HG03432 (cell line): ENCODE measurements around the gene MEFV.
"Not testable (repeated sequence)": the region's sequence is repeated elsewhere in the genome, so short reads cannot be mapped to it uniquely, and the experiment has no call there.

ENCODE experiments used
- ATAC-seq: cut with Tn5 transposase; IDR thresholded peaks from one replicate; pipeline ENCODE4 v1.9.1; 2021; ENCODE audit warnings: mild to moderate bottlenecking, moderate library complexity; ENCODE audit not compliant: unreplicated experiment

Gene MEFV, protein sequence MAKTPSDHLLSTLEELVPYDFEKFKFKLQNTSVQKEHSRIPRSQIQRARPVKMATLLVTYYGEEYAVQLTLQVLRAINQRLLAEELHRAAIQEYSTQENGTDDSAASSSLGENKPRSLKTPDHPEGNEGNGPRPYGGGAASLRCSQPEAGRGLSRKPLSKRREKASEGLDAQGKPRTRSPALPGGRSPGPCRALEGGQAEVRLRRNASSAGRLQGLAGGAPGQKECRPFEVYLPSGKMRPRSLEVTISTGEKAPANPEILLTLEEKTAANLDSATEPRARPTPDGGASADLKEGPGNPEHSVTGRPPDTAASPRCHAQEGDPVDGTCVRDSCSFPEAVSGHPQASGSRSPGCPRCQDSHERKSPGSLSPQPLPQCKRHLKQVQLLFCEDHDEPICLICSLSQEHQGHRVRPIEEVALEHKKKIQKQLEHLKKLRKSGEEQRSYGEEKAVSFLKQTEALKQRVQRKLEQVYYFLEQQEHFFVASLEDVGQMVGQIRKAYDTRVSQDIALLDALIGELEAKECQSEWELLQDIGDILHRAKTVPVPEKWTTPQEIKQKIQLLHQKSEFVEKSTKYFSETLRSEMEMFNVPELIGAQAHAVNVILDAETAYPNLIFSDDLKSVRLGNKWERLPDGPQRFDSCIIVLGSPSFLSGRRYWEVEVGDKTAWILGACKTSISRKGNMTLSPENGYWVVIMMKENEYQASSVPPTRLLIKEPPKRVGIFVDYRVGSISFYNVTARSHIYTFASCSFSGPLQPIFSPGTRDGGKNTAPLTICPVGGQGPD

DNA sequence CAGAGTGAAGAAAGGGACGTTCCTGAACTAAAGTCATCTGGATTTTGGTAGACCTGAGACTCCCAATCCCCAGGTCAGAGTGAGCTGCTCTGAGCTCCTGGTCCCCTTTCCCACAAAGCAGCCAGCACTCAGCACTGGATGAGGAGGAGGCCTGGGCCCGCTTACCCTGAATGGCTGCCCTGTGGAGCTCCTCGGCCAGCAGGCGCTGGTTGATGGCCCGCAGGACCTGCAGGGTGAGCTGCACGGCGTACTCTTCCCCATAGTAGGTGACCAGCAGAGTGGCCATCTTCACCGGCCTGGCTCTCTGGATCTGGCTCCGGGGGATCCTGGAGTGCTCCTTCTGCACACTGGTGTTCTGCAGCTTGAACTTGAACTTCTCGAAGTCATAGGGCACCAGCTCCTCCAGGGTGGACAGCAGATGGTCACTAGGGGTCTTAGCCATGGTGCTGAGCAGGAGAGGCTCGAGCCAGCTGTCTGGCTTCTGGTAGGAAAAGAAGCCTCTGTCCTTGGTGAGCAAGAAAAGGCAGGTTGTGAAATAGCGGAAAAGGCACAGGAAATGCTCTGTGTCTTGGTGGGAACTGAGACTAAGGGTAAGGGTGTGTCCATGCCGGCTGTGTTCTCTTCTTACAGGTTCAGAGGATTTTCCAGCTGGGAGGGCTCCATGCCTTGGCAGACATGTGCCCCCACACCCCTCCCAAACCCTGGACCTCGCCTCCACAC is at the start of gene MEFV:
Gene MEFV (minus strand): TSS at position 488 of the 720 bp plus-strand sequence. CDS start 46 bp downstream, at position 442.
- ATAC-seq, result no peak

DNA sequence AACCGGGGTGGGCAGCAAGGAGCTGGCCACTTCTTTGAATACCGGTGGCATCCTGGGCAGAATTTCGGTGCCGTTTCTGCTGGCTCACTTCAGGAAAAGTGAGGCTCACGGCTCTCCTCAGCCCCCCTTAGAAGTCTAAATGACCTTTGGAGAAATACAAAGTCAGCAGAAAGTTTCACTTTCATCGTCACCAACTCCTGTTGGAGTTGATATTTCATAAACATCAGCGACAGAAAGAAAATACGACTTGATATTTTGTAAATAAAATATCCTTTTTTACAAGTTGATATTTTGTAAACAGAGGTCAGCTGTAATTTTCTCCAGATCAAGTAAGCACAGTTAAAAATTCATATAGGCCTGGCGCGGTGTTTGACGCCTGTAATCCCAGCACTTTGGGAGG is 49.6 kb upstream of the MEFV start:
- ATAC-seq, result no peak

DNA sequence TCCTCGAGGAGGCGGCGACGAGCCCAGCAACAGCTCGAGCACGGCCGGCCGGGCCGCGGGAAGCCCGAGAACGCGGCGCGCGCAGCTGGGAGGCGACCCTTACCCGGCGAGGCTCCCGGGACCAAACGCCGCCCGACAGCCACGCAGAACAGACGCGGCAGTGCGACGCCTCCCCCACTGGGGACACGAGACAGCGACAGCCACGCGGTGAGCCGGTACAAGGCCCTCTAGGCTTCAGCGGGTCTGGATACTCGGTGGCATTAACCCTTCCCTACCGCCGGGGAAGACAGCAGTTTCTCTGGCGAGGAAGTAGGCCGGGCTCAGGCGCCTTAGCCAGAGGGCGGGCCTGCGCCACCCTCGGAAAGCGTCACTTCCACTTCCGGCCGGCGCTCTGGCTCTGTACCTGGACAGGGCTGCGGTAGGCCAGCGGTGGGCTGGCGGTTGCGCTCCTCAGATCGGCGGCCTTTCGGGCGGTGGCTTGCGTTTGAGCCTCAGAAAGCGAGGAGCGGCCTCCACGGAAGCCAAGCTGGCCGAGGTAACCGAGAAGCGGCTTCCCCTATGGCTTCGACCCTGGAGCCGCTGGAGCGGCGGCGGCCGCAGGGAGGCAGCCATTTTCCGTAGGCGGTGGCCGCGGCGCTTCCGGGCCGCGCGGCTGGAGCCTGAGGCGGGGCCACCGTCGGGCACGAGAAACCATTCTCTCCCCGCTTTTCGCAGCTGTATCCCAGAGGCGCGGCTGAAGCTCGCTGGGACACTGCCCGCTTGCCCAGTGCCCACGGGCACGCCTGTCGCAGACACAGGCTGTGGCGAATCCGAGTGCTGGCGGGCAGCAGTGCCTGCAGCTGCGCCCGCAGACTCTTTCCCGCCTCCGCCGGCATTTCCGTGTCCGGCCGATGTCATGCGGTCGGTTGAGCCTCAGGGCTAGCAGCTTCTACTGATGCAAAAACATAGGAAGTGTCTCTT is 49.0 kb upstream of the MEFV start, which contains the start of the genes TIGD7 and ZNF75A:
Gene TIGD7 (minus strand): TSS at position 322 of the 960 bp plus-strand sequence. CDS start 4,816 bp downstream, outside the sequence.
Gene ZNF75A (plus strand): TSS at position 389 of the 960 bp plus-strand sequence. CDS start 2,932 bp downstream, outside the sequence.
- ATAC-seq, result peak; percentile 95

DNA sequence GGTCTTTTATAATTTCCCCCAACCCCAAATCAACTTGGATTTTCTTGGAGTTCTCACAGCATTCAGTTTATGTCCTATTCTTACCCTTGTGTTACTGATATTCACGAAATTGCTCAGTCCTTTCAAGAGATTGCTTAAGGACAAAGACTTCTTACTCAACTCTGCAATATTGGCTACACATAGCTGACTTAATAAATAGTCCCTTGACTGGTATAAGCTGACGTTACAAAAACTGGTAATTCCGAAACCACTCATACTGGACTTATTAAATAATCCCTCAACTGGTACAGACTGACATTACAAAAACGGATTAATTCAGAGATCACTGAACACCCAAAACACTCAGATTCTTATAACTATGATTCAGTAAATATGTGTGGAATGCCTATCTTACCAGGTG is 47.9 kb upstream of the MEFV start:
- ATAC-seq, result no peak

DNA sequence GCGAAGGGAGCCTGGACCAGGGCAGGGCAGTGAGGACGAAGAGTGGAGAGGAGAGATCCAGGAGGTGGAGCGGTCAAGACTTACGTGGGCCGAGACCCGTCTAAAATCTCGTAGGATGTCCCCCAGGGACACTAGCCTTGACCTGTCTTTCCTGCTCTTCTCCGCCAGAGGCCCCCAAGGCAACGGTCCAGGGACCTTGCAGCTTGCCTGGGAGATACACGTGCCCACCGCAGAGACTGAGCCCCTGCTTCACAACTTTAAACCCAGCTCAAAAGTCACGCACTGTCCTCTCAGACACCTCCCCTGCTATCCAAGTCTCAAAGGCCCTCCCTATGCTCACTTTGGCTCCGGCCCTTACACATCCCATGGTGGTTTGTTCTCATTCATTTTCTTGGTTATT is 39.4 kb upstream of the MEFV start:
- ATAC-seq, result no peak

DNA sequence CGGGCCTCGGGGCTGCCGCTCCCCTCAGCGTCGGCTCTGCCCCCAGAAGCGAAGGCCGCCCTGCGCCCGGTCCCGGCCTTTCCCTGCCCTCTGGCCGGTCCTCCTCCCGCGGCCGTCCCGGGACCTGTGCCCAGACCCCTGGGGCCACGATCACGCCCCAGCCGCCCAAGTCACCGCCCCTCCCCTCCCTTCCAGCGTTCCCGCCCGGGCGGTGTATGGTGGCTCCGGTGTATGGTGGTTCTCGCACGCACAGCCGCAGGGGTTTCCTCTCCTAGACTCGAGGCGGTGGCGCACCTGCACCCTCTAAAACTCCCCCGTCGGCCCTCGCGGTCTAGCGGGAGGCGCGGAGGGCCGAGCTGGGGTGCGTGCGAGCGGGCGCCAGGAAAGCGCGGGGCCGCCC is 38.8 kb upstream of the MEFV start:
- ATAC-seq, result no peak

DNA sequence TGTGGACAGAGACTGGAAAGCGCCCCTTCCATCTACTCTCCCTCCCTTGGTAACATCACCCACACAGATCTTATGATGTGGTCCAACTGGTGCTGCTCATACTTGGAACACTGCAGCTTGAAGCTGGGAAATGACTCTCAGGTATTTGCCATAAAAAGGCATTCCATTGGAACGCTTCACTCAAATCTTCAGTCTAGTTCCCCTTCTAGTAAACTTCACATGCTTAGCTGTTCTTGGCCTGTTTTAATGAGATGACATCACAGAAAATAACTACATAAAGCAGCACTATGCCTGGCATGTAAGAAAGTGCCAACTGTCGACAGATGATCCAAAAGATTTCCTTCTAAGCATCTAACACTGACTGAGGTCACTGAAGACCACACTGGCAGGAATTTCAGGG is 36.2 kb upstream of the MEFV start:
- ATAC-seq, result no peak

DNA sequence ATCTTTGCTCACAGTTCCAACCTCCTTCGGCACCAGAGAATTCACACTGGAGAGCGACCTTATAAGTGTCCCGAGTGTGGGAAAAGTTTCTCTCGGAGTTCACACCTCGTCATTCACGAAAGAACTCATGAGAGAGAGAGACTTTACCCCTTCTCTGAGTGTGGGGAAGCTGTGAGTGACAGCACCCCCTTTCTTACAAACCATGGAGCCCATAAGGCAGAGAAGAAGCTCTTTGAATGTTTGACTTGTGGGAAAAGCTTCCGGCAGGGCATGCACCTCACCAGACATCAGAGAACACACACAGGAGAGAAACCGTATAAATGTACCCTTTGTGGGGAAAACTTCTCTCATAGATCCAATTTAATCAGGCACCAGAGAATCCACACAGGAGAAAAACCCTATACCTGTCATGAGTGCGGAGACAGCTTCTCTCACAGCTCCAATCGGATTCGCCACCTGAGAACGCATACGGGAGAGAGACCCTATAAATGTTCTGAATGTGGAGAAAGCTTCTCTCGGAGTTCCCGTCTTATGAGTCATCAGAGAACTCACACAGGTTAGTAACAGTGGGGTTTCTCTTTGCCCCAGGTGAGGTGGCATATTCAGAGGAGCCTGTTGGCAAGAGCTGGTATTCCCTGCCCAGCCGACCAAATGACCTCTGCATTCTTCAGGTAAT is 33.7 kb upstream of the MEFV start:
- no peak for ATAC-seq

DNA sequence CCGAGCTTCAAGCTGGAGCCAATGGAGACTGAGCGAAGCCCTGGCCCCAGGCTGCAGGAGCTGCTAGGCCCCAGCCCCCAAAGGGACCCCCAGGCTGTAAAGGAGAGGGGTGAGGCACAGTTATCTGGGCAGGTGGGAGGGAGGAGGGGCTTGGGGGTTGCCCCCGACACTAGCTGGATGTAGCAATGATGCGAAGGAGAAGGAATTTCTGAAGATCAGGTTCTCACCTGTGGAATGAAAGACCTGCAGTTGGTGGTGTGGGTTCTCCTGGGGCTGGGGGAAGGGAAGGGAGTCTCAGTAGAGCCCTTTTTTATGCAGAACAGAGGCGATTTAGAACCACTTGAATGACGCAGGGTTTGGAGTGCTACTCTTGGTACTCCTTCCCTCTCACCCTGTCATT is 28.7 kb upstream of the MEFV start:
- ATAC-seq, result no peak

DNA sequence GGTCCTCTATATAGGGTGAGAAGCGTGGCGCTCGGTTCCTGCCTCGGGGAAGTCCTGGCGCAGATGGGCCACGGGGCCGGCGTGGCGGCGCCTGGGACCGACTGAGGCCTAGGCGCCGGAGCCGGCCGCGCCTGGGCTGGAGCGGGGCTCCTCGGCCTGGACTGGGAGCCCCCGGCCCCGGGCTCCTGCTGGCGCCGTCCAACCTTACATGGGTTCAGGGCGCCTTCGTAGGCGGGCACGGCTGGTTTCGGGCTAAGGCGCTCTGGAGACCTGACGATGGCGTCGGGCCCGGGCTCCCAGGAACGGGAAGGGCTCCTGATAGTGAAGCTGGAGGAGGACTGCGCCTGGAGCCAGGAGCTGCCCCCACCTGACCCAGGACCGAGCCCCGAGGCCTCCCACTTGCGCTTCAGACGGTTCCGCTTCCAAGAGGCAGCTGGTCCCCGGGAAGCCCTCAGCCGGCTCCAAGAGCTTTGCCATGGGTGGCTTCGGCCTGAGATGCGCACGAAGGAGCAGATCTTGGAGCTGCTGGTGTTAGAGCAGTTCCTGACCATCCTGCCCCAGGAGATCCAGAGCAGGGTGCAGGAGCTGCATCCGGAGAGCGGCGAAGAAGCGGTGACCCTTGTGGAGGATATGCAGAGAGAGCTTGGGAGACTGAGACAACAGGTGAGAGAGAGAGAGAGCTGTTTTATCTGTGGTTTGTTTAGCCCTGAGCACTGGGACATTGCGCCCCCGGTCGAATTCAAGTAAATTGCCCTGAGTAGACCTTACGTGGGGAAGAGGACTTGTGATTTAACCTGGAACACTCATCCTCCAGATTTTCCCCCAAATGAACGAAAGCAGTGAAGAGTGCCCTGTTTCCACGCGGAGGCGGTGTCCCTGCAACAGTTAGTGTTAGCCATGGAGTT is 27.4 kb upstream of the MEFV start:
- ATAC-seq, result no peak

DNA sequence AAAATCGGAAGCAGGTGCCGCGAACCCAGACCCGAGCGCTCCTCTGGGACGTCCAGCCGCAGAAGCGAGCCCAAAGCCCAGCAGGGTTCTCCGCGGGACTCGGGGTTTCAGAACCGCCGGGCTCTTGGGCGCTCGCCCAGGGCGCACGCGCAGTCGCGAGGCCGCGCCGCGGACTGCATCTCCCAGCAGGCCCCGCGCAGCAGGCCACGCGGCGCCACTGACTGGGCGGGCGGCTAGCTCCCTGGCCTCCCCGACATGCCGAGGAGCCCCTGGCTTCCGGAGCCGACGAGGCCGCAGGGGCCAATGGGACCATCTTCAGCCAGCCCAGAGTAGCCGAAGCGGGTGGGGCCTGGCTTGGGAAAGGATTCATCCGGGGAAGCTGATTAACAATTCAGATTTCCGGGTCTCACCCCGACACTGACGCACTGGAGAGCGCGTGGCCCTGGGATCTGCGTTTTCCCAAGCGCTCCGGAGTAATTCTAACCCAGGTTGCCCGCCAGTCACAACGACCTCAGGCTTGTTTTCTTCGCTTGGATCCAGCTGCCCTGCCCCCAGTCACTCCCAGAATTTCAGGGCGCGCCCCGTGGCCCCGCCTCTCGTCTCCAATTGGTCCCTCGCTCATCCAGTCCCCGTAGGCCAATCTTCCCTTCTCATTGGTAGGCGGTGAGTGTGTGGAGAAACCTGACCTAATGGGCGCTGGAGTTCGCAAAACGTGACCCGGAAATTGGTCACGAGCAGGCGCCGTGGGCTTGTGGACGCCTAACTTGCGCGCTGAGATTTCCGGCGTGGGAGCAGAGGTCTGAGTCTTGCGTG is 26.5 kb upstream of the MEFV start, which contains the start of gene ZNF263:
Gene ZNF263 (plus strand): TSS at position 762 of the 813 bp plus-strand sequence. CDS start 328 bp downstream, outside the sequence.
- peak; percentile 81 for ATAC-seq

DNA sequence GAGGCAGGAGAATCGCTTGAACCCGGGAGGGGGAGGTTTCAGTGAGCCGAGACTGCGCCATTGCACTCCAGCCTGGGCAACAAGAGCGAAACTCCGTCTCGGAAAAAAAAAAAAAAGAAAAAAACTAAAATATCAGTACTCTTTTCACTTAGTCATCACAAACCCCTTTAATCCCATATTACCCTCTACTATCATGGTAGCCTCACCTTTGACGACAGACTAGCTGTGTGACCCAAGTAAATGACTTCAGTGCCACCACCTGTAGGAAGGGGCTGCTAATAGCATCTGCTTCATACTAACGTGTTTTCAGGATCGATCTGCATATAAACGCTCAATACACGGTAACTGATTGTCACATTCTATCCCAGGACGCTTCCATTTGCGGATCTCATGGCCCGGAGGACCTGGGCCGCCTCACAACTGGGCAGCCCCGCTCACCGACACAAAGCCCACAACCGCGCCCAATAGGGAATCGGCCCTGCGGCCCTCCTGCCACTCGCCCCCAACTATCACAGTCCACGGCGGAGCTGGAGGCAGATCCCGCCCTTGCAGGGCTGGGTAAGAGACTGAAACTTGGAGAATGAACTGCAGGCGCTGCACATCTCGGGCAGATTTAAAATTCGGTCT is 25.8 kb upstream of the MEFV start:
- peak; percentile 31 for ATAC-seq

DNA sequence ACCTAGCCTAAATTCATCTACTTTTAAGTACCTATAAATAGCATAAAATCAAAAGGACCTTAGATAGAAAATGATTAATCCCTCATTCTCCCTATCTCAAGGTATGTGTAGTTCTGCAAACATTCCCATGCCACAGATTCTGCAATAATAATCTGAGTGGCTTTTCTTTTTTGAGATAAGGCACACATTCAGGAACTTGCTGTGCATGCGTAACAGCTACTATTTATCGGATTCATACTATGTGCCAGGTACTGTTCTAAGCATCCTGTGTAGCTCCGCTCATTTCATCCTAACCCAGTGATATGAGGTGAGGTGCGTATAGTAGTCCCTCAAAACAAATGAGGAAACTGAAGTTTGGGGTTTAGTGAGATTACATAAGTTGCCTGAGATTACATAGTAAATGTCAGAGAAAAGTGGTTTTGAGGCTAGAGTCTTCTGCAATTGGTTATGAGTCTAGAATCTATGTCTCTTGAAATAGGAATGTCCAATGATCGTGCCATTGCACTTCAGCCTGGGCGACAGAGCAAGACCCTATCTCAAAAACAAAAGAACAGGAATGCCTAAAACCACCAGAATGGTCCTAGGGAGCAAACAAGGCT is 24.9 kb upstream of the MEFV start:
- ATAC-seq, result no peak

DNA sequence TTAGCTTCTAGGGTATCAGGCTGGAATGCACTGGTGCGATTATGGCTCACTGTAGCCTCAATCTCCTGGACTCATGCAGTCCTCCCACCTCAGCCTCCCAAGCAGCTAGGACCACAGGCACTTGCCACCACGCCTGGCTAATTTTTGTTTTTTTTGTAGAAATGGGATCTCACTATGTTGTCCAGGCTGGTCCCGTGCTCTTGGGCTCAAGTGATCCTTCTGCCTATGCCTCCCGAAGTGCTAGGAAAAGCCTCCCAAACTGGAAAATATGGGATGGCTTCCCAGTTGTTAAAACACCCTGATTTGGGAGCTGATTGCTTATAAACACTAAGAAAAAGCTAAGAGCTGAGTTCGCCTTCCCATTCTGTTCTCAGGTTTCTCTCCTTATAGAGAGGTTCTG is 20.2 kb upstream of the MEFV start:
- no peak for ATAC-seq

DNA sequence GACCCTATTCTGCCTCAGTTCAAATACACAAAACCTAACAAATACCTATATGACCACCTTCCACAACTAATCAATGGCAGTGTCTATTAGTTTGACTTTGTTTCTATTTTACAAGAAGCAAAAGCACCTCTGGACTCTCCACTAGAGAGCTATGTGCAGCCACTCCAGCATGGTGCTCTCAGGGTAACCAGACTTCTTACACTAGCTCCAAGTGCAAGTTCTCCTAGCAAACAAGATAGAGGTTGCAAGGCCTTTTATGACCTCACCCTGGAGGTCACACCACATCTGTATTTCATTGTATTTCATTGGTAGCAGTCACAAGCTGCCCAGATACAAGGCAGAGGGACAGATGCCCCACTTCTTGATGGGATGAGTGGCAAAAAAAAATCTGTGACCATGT is 18.5 kb upstream of the MEFV start:
- ATAC-seq, result no peak

DNA sequence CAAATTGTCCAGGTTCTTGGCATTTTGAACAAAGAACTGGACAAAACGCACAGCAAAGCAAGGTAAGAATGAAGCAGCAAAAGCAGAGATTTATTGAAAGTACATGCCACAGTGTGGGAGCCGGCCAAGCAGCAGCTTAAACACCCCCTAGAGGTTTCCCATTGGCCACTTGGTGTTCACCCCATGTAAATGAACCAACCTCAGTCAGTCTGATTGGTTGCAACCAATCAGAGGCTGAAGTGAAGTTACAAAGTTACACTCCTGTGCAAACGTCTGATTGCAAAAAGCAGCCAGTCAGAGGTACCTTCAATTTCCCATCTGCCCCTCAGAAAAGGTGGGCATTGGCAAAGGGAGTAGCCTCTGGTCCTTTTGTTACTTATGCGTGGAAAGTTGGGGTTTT is 18.1 kb upstream of the MEFV start:
- no peak for ATAC-seq

DNA sequence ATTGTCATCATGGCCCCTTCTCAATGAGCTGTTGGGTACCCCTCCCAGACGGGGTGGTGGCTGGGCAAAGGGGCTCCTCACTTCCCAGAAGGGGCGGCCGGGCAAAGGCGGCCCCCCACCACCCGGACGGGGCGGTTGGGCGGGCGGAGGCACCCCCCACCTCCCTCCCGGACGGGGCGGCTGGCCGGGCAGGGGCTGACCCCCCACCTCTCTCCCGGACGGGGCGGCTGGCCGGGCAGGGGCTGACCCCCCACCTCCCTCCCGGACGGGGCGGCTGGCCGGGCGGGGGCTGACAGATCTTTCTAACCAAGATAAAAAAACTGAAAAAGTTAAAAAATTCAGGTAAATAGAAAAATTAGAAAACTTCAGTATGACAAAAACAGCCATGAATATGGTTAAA is 14.8 kb upstream of the MEFV start:
- ATAC-seq, result not testable (repeated sequence)
